ENCODE data around the gene MLKL.
"Not testable (repeated sequence)": the region's sequence is repeated elsewhere in the genome, so short reads cannot be mapped to it uniquely, and the experiment has no call there.

MLKL gene

DNA sequence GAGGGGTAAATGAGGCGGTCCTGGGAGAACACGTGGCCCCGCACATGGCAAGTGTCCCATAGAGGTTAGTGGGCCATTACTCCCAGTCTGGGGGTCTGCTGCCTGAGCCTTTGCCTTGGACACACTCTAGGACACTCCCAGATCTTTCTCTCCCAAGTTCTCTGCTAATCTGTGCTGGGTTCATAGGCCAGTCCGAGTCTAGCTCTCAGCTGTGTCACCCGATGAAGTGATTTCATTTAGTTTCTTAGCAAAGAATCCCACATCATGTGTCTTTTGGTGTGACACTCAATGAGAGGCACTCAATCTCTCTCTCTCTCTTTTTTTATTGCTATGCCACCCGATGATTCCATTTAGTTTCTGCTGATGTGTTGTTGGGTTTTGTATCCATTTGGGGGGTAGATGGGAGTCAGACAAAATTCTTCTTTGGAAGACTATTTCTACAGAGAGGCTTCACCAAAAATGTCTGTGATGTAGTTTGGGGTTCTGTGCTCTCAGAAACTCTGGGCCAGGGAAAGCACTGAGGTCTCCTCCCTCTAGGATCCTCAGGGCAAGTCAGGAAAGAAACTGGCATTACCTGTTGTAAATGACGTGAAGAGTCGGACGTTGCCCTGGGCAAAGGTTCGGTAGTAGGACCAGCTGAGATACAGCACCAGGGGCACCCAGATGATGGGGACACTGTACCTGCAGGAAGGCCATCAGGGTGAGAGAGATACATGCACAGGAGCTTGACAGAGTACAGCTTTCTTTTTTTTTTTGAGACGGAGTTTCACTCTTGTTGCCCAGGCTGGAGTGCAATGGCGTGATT, 25.2 kb upstream of the MLKL start:
- no peak for DNase-seq (ENCODE audit: extremely low spot score)
- TF ChIP-seq TARDBP (IDR thresholded peaks at IDR 0.05) (no peak), HDGF (IDR thresholded peaks at IDR 0.05; ENCODE audit: borderline replicate concordance) (no peak), FOXM1 (IDR thresholded peaks at IDR 0.05; ENCODE audit: borderline replicate concordance) (no peak), LEF1 (IDR thresholded peaks at IDR 0.05; ENCODE audit: borderline replicate concordance) (no peak), SUZ12 (IDR thresholded peaks at IDR 0.05) (no peak), L3MBTL2 (conservative IDR thresholded peaks at IDR 0.05) (no peak), ELF4 (IDR thresholded peaks at IDR 0.05) (no peak), NFRKB (IDR thresholded peaks at IDR 0.05) (no peak), PKNOX1 (IDR thresholded peaks at IDR 0.05) (no peak), ARNT (IDR thresholded peaks at IDR 0.05) (no peak), ZNF384 (IDR thresholded peaks at IDR 0.05) (no peak), CTBP1 (IDR thresholded peaks at IDR 0.05; ENCODE audit: borderline replicate concordance) (no peak), FOXK2 (IDR thresholded peaks at IDR 0.05) (no peak), SP1 (IDR thresholded peaks at IDR 0.05) (no peak)
- POLR2A ChIA-PET, result no interaction called here
- CTCF ChIA-PET, result interaction anchor here (1.0 to 2.0 kb wide), 2 partner anchors 13 to 137 kb away, joined by 4 to 6 read pairs; no protein-coding TSS in a partner anchor

GRCh38 chr16:74724820-74725549, 24.3 kb upstream of the MLKL start:
- TF ChIP-seq FOXA1 (IDR thresholded peaks at IDR 0.05) (no peak), L3MBTL2 (conservative IDR thresholded peaks at IDR 0.05) (no peak), ELF4 (IDR thresholded peaks at IDR 0.05) (no peak), ARNT (IDR thresholded peaks at IDR 0.05) (no peak), FOXM1 (IDR thresholded peaks at IDR 0.05; ENCODE audit: borderline replicate concordance) (no peak), ZNF384 (IDR thresholded peaks at IDR 0.05) (no peak), BHLHE40 (IDR thresholded peaks at IDR 0.05; ENCODE audit: borderline replicate concordance) (no peak), CTBP1 (IDR thresholded peaks at IDR 0.05; ENCODE audit: borderline replicate concordance) (no peak), FOXK2 (IDR thresholded peaks at IDR 0.05) (no peak), SUZ12 (IDR thresholded peaks at IDR 0.05) (no peak), NFRKB (IDR thresholded peaks at IDR 0.05) (no peak), HDGF (IDR thresholded peaks at IDR 0.05; ENCODE audit: borderline replicate concordance) (no peak), LEF1 (IDR thresholded peaks at IDR 0.05; ENCODE audit: borderline replicate concordance) (no peak)
- ChIA-PET POLR2A (no interaction called here), CTCF (interaction anchor here (1.7 to 2.0 kb wide), 2 partner anchors 12 to 138 kb away, joined by 4 to 6 read pairs; no protein-coding TSS in a partner anchor)
- DNase-seq (ENCODE audit: extremely low spot score), result no peak

DNA sequence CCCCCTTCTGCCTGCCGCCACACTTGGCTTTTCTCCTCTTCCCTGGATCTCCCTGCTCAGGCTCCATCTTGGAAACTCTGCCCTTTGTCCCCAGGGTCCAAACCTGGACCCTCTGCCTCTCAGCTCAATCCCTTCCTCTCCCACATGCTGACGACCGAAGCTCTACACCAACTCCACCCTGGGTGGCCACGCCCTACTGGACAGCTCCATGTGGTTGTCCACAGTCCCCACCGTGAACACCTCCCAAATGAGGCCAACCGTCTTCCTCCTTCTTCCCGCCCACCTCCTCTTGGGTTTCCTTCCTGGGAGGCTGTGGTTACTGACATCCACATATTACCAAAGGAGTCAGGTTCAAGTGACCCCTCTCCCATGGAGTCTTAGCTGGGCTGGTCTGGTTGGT, 22.6 kb upstream of the MLKL start:
- POLR2A ChIA-PET, result no interaction called here
- no peak for TF ChIP-seq FOXK2 (IDR thresholded peaks at IDR 0.05)
- TF ChIP-seq FOXM1 (IDR thresholded peaks at IDR 0.05; ENCODE audit: borderline replicate concordance), result no peak
- TF ChIP-seq ARNT (IDR thresholded peaks at IDR 0.05), result no peak
- no peak for TF ChIP-seq HDGF (IDR thresholded peaks at IDR 0.05; ENCODE audit: borderline replicate concordance)
- TF ChIP-seq LEF1 (IDR thresholded peaks at IDR 0.05; ENCODE audit: borderline replicate concordance), result no peak
- no peak for TF ChIP-seq SUZ12 (IDR thresholded peaks at IDR 0.05)
- no peak for TF ChIP-seq FOXA1 (IDR thresholded peaks at IDR 0.05)
- no peak for TF ChIP-seq PKNOX1 (IDR thresholded peaks at IDR 0.05)
- TF ChIP-seq SP1 (IDR thresholded peaks at IDR 0.05), result no peak
- TF ChIP-seq ELF4 (IDR thresholded peaks at IDR 0.05), result no peak
- TF ChIP-seq L3MBTL2 (conservative IDR thresholded peaks at IDR 0.05), result no peak
- no peak for DNase-seq (ENCODE audit: extremely low spot score)
- CTCF ChIA-PET, result interaction anchor here (0.6 kb wide), 1 partner anchor 91 kb away, joined by 4 read pairs; no protein-coding TSS in a partner anchor

- DNase-seq (ENCODE audit: extremely low spot score); POLR2A ChIA-PET; CTCF ChIA-PET: not testable (repeated sequence)
Measured at GRCh38 chr16:74722156-74722555, 21.5 kb upstream of the MLKL start.

DNA sequence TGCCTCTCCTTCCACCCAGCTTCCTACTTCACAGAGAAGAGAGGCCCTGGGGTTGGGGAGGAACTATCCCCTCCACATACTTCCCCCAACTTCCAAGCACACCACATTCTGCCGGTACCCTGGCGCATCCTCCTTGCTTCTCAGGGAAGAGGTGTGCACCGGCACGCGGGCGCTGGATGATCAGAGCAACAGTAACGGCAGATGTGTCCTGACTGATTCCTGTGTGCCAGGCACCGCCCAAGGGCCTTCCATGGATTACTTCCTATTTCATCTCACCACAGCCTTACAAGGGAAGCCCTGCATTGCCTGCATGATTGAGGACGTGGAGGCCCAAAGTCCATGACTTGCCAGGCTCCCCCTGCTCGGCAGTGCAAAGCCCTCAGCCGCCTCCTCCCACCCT, 21.1 kb upstream of the MLKL start:
- no peak for TF ChIP-seq FOXK2 (IDR thresholded peaks at IDR 0.05)
- TF ChIP-seq PKNOX1 (IDR thresholded peaks at IDR 0.05), result no peak
- TF ChIP-seq SUZ12 (IDR thresholded peaks at IDR 0.05), result no peak
- no peak for TF ChIP-seq CTBP1 (IDR thresholded peaks at IDR 0.05; ENCODE audit: borderline replicate concordance)
- TF ChIP-seq NFRKB (IDR thresholded peaks at IDR 0.05), result no peak
- TF ChIP-seq L3MBTL2 (conservative IDR thresholded peaks at IDR 0.05), result no peak
- no peak for TF ChIP-seq HDGF (IDR thresholded peaks at IDR 0.05; ENCODE audit: borderline replicate concordance)
- no peak for TF ChIP-seq ZNF384 (IDR thresholded peaks at IDR 0.05)
- TF ChIP-seq FOXA1 (IDR thresholded peaks at IDR 0.05), result no peak
- ChIA-PET POLR2A (no interaction called here), CTCF (interaction anchor here (1.2 kb wide), 1 partner anchor 141 kb away, joined by 5 read pairs; no protein-coding TSS in a partner anchor)
- no peak for DNase-seq (ENCODE audit: extremely low spot score)

GRCh38 chr16:74720579-74720978, 19.9 kb upstream of the MLKL start:
- CTCF ChIA-PET, result interaction anchor here (0.6 to 1.2 kb wide), 2 partner anchors 42 to 142 kb away, joined by 4 to 5 read pairs; no protein-coding TSS in a partner anchor
- no peak for DNase-seq (ENCODE audit: extremely low spot score)
- POLR2A ChIA-PET, result no interaction called here
- TF ChIP-seq FOXM1 (IDR thresholded peaks at IDR 0.05; ENCODE audit: borderline replicate concordance) (no peak), PKNOX1 (IDR thresholded peaks at IDR 0.05) (no peak), NFRKB (IDR thresholded peaks at IDR 0.05) (no peak), SUZ12 (IDR thresholded peaks at IDR 0.05) (no peak), ARNT (IDR thresholded peaks at IDR 0.05) (no peak), BHLHE40 (IDR thresholded peaks at IDR 0.05; ENCODE audit: borderline replicate concordance) (no peak), ELF4 (IDR thresholded peaks at IDR 0.05) (no peak), FOXK2 (IDR thresholded peaks at IDR 0.05) (no peak)
